ENCODE measurements around the gene CDKN2AIPNL. TPM values are rescaled to one million over a fixed set of nuclear protein-coding genes. Genes with fewer than 3 reads are reported as not detected.

Gene CDKN2AIPNL
- total RNA-seq, 6 experiments from 2014 or later: 5.1 to 10.8 (median 7.8) TPM

- no CpG with 5 or more reads among the region's 2 CpGs for WGBS (ENCODE audit: insufficient coverage, low coverage, low lambda C conversion rate, missing lambda C conversion rate)
- ATAC-seq (peak in 1 of 4 donors; percentile 16), DNase-seq (no peak)
- no peaks in the 10 kb centered on the region for H3K9me3 ChIP-seq
- H3K4me3 ChIP-seq: no peak overlapping the region
- TF ChIP-seq CTCF (IDR thresholded peaks at IDR 0.05) (no peak), POLR2A (IDR thresholded peaks at IDR 0.05) (no peak)
- peaks cover 0 to 9% (median 0%) of the 10 kb centered on the region in 4 donors for H3K4me1 ChIP-seq
- no peaks in the 10 kb centered on the region for H3K27me3 ChIP-seq
- peaks cover 0 to 42% (median 17%) of the 10 kb centered on the region in 4 donors for H3K36me3 ChIP-seq
- no peak overlapping the region for H3K27ac ChIP-seq
- intact Hi-C loops (cut with DNase I): loop anchor here in 1 of 2 donors (10.0 kb wide), 1 partner anchor 188 kb away; no protein-coding TSS in a partner anchor
Measured at GRCh38 chr5:134397196-134397595, 14.5 kb downstream of the CDKN2AIPNL start.

GRCh38 chr5:134396274-134396673 lies 15.4 kb downstream of the CDKN2AIPNL start:
- 73% methylated on average over 4 of the region's 4 CpGs for WGBS (ENCODE audit: insufficient coverage, low coverage, low lambda C conversion rate, missing lambda C conversion rate)
- no peak overlapping the region for H3K4me3 ChIP-seq
- H3K36me3 ChIP-seq: peaks cover 5 to 50% (median 21%) of the 10 kb centered on the region in 4 donors
- peaks cover 0 to 9% (median 0%) of the 10 kb centered on the region in 4 donors for H3K4me1 ChIP-seq
- intact Hi-C loops (cut with DNase I): loop anchor here in 1 of 2 donors (10.0 kb wide), 1 partner anchor 189 kb away; no protein-coding TSS in a partner anchor
- no peaks in the 10 kb centered on the region for H3K9me3 ChIP-seq
- no peak overlapping the region for H3K27ac ChIP-seq
- DNase-seq (no peak), ATAC-seq (no peak)
- no peaks in the 10 kb centered on the region for H3K27me3 ChIP-seq
- TF ChIP-seq POLR2A (IDR thresholded peaks at IDR 0.05) (no peak), CTCF (IDR thresholded peaks at IDR 0.05) (no peak)

GRCh38 chr5:134394932-134395331 lies 16.7 kb downstream of the CDKN2AIPNL start:
- 93% methylated on average over 5 of the region's 7 CpGs for WGBS (ENCODE audit: insufficient coverage, low coverage, low lambda C conversion rate, missing lambda C conversion rate)
- no peak overlapping the region for H3K27ac ChIP-seq
- intact Hi-C loops (cut with DNase I): loop anchor here in 1 of 2 donors (10.0 kb wide), 1 partner anchor 190 kb away; no protein-coding TSS in a partner anchor
- ATAC-seq: no peak
- H3K27me3 ChIP-seq: no peaks in the 10 kb centered on the region
- H3K9me3 ChIP-seq: no peaks in the 10 kb centered on the region
- peaks cover 11 to 64% (median 29%) of the 10 kb centered on the region in 4 donors for H3K36me3 ChIP-seq
- DNase-seq: no peak
- H3K4me3 ChIP-seq: no peak overlapping the region
- TF ChIP-seq POLR2A (IDR thresholded peaks at IDR 0.05) (no peak), CTCF (IDR thresholded peaks at IDR 0.05) (no peak)
- peaks cover 0 to 9% (median 0%) of the 10 kb centered on the region in 4 donors for H3K4me1 ChIP-seq

GRCh38 chr5:134392301-134392700 lies 19.4 kb downstream of the CDKN2AIPNL start:
- WGBS (ENCODE audit: insufficient coverage, low coverage, low lambda C conversion rate, missing lambda C conversion rate): 91% methylated on average over 2 of the region's 2 CpGs
- ATAC-seq (no peak), DNase-seq (no peak)
- no peak overlapping the region for H3K27ac ChIP-seq
- intact Hi-C loops (cut with DNase I): loop anchor here in 1 of 2 donors (10.0 kb wide), 1 partner anchor 192 kb away; no protein-coding TSS in a partner anchor
- no peaks in the 10 kb centered on the region for H3K9me3 ChIP-seq
- H3K36me3 ChIP-seq: peaks cover 11 to 90% (median 46%) of the 10 kb centered on the region in 4 donors
- no peak for TF ChIP-seq POLR2A (IDR thresholded peaks at IDR 0.05)
- TF ChIP-seq CTCF (IDR thresholded peaks at IDR 0.05): no peak
- no peak overlapping the region for H3K4me3 ChIP-seq
- no peaks in the 10 kb centered on the region for H3K27me3 ChIP-seq
- no peaks in the 10 kb centered on the region for H3K4me1 ChIP-seq
